Femur (tissue), 1 donor: ENCODE data around the gene LARP7.
"Not testable (repeated sequence)": the region's sequence is repeated elsewhere in the genome, so short reads cannot be mapped to it uniquely, and the experiment has no call there.

Source experiments
- DNase-seq: peaks from one replicate; pipeline ENCODE4 v3.0.0-alpha.2; 2017

Gene LARP7

DNA sequence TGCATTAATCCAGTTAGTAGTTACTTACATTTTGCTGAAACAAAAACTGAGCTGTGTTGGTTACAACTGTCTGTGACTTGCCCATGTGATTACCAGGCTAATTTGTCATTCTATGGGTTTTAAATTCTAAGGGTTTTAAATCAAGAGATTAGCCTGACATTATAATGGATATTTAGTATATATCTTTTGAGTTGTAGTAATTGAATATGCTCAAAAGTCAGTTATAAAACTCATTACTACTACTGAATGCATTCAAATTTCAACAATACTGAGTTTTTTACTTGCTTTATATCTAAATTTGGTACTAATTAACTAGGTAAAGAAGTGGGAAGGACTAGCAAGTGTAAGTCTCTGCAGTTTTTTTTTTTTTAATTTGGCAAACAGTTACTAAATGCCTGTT lies 14.7 kb downstream of the LARP7 start:
- no peak for DNase-seq

DNA sequence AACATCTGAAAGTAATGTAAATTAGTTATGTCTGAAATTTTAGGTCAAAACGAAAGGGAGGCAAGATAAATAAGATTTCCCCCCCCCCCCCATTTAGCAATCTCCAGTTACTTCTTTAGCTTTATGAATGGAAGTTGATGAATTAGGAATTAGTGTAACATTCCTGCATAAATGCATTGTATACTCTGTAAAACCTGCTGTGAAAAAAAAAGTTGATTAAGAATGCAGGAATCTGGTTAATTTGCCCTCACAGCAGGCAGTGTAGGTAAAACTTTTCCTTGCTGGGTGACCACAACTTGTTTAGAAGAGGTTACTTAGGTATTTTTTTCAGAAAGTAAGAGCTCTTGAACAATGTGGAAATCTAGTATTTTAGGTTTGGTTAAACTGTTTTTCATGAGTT lies 15.3 kb downstream of the LARP7 start:
- DNase-seq: no peak

DNA sequence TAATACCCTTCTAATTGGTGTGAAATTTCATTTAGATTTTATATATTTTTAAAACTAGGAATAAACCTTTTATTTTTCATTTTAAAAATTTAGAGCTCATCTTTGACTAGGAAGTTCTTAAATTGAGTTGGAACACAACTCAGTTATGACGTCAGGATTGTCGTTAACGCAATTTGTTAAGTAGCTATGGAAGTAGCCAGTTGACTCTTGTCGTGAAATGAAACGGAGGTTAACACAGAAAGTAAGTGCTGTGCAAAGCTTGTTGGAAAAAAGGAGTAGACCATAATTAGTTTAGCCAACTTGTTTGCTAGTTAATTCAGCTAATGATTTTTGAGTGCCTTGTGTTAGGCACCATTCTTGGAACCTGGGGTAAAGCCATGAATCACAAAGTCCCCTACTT lies 18.3 kb downstream of the LARP7 start:
- DNase-seq: no peak

DNA sequence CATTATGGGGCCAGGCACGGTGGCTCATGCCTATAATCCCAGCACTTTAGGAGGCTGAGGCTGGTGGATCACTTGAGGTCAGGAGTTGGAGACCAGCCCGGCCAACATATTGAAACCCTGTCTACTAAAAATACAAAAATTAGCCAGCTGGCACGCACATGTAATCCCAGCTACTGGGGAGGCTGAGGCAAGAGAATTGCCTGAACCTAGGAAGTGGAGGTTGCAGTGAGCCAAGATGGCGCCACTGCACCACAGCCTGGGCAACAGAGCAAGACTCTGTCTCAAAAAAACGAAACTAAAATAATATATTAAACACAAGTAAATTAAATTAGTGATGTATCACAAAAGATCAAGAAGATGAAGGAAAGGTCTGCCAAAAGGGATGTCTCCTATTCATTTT lies 19.2 kb downstream of the LARP7 start:
- not testable (repeated sequence) for DNase-seq

DNA sequence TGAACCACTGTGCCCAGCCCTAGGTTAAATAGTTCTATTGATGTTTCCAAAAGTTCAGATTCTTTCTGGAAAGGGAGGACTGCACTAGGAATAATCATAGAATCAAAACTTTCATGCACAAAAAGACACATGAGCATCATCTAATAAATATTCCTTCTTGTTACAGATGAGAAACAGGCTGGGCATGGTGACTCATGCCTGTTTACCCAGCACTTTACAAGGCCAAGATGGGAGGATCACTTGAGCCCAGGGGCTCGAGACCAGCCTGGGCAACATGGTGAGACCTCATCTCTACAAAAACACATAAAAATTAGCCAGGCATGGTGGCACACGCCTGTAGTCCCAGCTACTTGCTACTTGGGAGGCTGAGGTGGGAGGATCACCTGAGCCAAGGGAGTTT lies 27.7 kb downstream of the LARP7 start:
- no peak for DNase-seq

DNA sequence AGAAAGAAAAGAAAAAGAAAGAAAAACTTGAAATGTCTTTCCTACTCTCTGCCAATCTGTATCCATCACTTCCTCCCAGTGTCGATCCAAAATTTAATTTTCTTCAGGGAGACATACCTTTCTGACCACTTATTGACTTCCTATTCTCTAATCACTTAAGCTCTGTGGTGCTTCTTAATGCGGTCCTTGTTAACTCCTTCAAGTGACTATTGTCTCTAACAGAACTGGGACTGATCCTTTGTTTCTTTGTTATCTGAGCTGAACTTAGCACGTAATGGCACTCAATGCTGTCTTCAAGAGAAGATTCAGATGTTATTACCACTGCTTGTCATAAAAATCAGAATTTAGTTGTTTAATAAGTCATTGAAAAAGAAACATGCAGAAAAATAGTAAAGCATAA lies 31.2 kb downstream of the LARP7 start:
- DNase-seq: no peak

DNA sequence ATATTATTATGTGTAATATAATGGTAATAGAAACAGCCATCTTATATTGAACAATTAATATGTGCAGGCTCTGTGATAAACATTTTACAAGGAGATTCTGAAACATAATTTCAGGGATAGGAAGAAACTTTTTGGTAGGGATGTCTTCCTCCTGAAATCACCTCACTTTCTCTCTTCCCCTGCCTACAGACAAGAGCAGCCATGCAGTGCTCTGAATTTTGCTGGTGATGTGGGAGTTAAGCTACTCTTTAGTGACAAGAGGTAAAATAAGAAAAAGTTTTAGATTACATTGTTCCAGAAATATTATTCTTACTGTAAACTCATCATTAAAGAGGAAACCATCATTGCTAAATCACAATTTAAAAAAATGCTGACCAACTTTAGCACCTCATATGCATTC lies 36.1 kb downstream of the LARP7 start:
- no peak for DNase-seq

DNA sequence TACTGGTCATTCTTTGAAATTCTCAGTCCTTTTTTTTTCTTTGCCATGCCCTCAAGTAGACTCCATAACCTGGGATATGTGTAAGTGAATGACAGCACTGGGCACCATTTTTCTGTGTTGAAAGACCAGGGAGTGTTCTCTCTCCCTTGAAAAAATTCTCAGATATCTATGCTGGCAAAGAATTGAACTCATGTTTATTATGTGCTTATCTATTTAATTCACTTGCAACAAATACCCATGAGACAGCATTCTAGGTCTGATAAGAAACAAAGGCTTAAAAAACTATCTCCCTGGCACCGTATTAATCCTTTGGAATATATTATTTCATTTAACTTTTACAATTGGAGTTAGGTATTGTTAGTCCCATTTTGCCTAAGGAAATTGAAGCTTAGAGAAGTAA lies 36.7 kb downstream of the LARP7 start:
- DNase-seq: no peak

DNA sequence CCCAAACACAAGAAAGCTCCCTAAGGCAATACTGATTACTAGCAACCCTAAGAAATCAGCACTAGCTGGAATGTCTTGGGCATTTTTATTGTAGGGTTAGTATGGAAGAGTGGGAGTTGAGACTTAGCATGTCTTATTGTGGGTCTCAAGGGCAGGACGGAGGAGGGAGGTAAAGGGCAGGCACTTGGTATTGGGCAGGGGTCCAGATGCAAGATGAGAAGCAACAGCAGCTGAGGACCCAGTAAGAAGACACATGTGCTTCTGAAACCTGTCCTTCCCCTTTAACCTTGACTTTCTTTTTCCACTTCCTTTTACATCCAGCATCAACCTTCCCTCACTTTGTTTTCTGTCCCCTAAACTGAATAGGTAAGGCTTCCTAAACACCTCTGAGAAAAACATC lies 37.4 kb downstream of the LARP7 start:
- peak; percentile 39 for DNase-seq

DNA sequence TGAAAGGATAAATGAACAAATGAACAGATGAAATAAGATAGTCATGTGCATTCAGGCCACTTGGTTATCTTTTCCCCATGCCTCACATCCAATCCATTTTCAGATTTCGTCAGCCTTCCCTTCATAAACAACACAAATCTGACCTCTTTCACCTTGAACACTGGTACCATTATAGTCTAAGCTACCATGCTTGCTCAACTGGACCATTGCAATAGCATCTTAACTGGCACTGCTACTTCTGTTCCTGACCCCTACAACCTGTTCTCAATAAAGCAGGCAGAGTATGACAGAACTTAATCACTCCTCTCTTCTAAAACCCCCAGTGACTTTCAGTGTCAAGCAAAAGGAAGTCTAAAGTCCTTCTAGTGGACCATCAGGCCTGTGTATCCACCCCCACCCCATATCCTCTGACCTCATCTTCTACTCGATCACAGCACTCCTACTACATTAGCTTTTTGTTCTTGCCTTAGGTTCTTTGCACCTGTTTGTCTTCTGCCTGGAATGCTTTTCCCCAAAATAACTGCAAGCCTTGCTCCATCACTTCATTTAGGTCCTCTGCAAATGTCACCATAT lies 40.7 kb downstream of the LARP7 start:
- DNase-seq: no peak

DNA sequence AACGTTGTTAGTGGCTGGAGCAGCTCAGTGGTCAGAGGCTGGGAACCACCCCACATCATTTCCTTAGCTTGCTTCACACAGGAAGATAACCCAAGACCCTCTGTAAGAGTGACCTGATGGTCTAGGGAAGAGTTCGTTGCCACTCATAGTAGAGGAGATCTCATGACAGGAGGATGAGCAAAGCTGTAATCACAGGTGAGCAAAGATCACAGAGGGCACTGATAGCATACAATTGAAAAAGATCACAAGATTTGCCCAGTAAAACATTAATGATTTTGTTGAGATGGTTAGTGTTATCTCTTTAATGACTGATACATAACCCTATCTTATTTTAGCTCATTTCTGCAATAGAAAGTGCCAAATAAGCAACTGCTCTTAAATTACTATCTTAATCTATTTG lies 44.1 kb downstream of the LARP7 start:
- no peak for DNase-seq

DNA sequence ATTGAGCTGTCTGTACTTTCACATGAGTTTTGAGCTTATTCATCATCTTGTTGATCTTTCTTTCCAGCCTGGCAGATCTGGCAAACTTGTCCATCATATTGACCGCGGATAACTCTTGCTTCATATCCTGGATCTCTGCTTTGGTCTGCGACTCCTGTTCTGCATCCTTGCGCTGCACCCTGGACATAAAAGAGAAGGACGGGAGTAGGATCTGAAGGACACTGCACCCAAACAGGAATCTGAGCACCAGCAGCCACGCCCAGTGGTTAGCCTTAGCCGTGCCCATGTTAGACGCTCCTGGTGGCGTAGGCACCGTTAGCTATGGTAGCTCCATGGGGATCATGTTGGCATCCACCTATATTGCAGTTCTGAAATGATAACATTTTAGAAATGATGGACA lies 56.6 kb downstream of the LARP7 start:
- no peak for DNase-seq

DNA sequence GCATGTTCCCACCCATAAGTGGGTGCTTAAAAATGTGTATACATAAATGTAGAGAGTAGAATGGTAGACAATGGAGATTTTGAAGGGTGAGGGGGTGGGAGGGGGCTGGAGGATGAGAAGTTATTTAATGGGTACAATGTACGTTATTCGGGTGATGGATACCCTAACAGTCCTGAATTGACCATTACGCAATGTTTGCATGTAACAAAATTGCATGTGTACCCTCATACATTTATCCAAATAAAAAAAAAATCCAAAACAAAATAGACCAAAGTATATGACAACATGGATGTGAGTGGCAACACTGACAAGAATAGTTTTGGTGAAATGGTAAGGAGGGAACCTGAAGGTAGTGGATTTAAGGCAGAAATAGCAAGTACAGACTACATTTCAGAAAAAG lies 63.7 kb downstream of the LARP7 start:
- no peak for DNase-seq

DNA sequence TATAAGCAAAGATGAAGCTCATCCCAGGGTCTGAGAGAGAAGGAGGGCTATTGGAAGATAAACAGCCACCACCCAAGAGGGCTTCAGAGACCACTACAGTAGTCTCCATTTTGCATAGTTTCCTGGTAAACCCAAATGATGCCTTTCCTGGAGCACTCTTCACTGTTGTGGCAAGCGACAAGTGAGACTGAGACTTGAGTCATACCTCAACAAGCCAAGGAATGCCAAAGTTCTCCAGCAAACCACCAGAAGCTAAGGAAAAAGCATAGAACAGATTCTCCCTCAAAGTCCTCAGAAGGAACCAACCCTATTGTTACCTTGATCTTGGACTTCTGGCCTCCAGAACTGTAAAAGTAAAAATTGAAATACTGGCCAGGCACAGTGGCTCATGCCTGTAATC lies 65.9 kb downstream of the LARP7 start:
- no peak for DNase-seq

DNA sequence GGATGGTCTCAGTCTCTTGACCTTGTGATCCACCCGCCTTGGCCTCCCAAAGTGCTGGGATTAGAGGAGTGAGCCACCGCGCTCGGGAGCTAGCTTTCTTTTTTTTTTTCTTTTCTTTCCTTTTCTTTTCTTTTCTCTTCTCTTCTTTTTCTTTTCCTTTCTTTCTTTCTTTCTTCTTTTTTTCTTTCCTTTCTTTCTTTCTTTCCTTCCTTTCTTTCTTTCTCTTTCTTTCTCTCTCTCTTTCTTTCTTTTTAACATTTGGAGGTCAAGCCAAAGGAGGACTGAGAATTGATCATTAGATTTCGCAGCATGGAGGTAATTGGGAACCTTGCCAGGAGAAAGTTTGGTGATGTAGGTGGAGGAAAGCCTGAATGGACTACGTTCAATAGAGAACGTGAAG lies 67.4 kb downstream of the LARP7 start:
- DNase-seq: no peak

DNA sequence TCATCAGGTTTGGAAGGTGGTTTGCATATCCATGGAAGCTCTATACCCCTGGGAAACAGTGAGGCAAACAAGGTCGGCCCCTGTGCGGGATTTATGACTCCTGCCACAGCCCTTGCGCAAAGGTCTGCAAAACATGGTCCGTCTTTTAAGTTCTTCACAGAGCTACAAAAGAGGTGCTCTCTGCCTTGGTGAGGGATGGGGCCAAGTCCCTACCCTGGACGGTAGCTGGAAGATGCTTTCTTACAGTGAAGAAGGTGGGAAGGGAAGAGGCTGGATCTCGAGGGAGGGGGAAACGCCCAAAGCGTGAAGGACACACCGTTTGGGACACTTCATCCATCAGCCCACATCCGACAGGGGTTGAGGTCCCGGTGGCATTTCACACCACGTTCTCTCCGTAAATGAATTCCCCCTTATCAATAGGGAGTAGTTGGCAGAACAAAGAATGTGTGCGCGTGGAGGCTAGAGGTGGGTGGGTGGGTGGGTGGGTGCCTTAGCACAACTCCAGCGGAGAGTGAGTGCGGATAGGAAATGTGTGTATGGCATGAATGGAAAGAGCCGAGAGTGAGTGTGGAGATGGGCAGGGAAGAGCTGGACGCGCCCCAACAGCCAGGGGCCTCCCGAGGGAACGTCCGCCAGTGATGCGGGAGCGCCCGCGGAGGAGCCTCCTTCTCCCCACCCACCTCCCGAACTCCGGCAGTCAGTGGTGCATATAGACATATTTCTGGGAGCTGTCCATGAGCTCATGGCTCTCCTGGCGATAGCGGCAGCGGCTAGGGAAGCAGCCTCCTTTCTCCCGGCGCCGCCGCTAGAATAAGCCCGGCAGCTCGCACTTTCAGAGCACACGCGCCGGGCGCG lies 68.3 kb downstream of the LARP7 start:
- DNase-seq: peak; percentile 70

DNA sequence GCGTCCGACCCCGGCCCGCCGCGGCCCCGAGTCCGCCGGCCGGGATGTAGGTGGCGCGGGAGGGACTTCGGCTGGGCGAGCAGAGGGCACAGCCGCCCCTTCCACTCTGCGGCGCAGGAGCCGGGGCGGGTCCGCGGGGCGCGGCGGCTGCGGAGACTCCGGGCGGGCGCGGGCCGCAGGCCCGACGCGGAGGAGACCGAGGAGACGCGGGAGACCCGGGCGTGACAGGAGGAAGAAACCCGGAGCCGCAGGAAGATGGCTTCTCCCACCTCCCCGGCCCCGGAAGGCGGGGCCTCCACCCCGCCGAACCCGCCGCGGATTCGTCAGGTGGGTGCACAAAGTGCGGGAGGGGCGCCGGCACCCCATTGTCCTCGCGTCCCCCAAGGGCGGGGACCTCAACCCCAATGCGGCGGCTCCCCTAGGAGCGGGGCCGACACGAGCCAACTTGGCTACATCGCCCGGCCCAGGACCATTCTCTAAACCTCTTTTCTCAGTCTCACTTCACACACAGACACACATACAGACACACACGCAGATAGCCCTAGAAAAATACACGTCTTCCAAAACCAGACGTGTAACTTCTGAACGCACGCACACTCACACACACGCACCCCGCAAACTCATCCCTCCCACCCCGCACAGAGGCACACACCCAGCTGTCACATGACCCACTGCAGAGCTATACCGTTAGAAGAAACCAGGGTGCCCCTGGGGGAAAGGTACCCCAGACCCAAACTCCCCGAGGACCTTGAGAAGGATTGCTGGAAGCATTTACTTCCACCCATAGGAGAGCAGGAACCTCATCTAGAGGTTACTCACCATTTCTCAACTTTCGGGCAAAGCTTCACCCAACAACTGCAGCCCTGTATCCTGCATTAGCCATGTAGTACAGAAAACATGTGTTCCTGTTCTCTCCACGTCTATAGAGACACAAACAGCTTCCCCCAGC lies 69.2 kb downstream of the LARP7 start:
- DNase-seq: peak; percentile 20

DNA sequence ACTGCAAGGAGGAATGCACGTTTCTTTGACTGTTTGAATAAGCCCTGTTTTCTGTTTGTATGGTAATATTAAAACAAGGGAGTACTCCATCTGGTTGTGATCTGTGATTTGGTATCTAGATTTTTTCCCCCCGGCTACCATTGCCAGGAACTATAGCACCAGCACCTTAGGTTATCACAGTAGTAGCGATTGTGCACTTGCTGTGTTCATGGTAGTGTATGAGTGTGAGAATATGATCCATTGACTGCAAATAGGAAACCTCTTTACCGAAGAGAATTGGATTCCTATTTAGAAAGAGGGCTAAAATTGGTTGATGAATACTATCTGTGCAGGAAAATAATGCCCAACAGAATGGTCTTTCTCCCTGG lies 69.9 kb downstream of the LARP7 start:
- no peak for DNase-seq
